ENCODE results near the gene SLC24A2. TPM values are rescaled to one million over a fixed set of nuclear protein-coding genes. Genes with fewer than 3 reads are reported as not detected.
A peak's percentile ranks its signal among the peaks of the same experiment; 100 is the strongest.
"Not testable (repeated sequence)": the region's sequence is repeated elsewhere in the genome, so short reads cannot be mapped to it uniquely, and the experiment has no call there.

The SLC24A2 gene
- polyA plus RNA-seq (2013, experiment 1 of 2; ENCODE audit: insufficient read length), result not detected
- not detected for polyA plus RNA-seq (2013, experiment 2 of 2; ENCODE audit: insufficient read length)

- DNase-seq, result peak; percentile 2
Observed at GRCh38 chr9:19788614-19789271, at the start of gene SLC24A2. SLC24A2 (minus strand) TSS chr9:19789037.

- not testable (repeated sequence) for DNase-seq
Observed at GRCh38 chr9:19833331-19833730, 44.5 kb upstream of the SLC24A2 start.

- no peak for DNase-seq
Observed at GRCh38 chr9:19830796-19831195, 42.0 kb upstream of the SLC24A2 start.

- no peak for DNase-seq
Observed at GRCh38 chr9:19828576-19829109, 39.8 kb upstream of the SLC24A2 start.

- DNase-seq, result no peak
Observed at GRCh38 chr9:19816769-19817168, 27.9 kb upstream of the SLC24A2 start.

- no peak for DNase-seq
Observed at GRCh38 chr9:19812194-19812593, 23.4 kb upstream of the SLC24A2 start.

GRCh38 chr9:19809422-19810269 lies 20.8 kb upstream of the SLC24A2 start:
- no peak for DNase-seq

GRCh38 chr9:19807182-19807892 lies 18.5 kb upstream of the SLC24A2 start:
- DNase-seq, result no peak

GRCh38 chr9:19804431-19804830 lies 15.6 kb upstream of the SLC24A2 start:
- DNase-seq, result no peak

- DNase-seq, result no peak
Observed at GRCh38 chr9:19800884-19801283, 12.0 kb upstream of the SLC24A2 start.

GRCh38 chr9:19799784-19800183 lies 10.9 kb upstream of the SLC24A2 start:
- DNase-seq, result no peak

GRCh38 chr9:19788152-19788551 lies 685 bp downstream of the SLC24A2 start:
- no peak for DNase-seq

GRCh38 chr9:19787672-19788071 lies 1.2 kb downstream of the SLC24A2 start:
- no peak for DNase-seq

- DNase-seq, result no peak
Observed at GRCh38 chr9:19785230-19785629, 3.6 kb downstream of the SLC24A2 start.

GRCh38 chr9:19784136-19784535 lies 4.7 kb downstream of the SLC24A2 start:
- DNase-seq, result no peak

- DNase-seq, result no peak
Observed at GRCh38 chr9:19783500-19783899, 5.3 kb downstream of the SLC24A2 start.

GRCh38 chr9:19782005-19782404 lies 6.8 kb downstream of the SLC24A2 start:
- DNase-seq, result peak; percentile 18

GRCh38 chr9:19781240-19781639 lies 7.6 kb downstream of the SLC24A2 start:
- no peak for DNase-seq

- no peak for DNase-seq
Observed at GRCh38 chr9:19771446-19771845, 17.4 kb downstream of the SLC24A2 start.

- no peak for DNase-seq
Observed at GRCh38 chr9:19770973-19771372, 17.9 kb downstream of the SLC24A2 start.

GRCh38 chr9:19769213-19769612 lies 19.6 kb downstream of the SLC24A2 start:
- DNase-seq, result no peak

GRCh38 chr9:19768798-19769197 lies 20.0 kb downstream of the SLC24A2 start:
- DNase-seq, result no peak

- DNase-seq, result no peak
Observed at GRCh38 chr9:19759066-19759465, 29.8 kb downstream of the SLC24A2 start.

Measured in fibroblast of skin of back (primary cell).